HepG2 (cell line): ENCODE data around the gene IFT27. TPM values are rescaled to one million over a fixed set of nuclear protein-coding genes. Genes with fewer than 3 reads are reported as not detected.

Source experiments
- CENPBD1 ChIP-seq: sonication (generic); formaldehyde crosslinking; IDR thresholded peaks from 2 replicates; pipeline ENCODE4 v1.8.0; 2022; ENCODE audit warnings: missing genetic modification reagents, low read depth, mild to moderate bottlenecking, borderline replicate concordance
- CREB1 ChIP-seq, 2 experiments: fragments of 450-650 bp in 1 of 2; IDR thresholded peaks; 2 replicates each; pipeline ENCODE4 v1.6.1; 2016 to 2017; ENCODE audit warnings: control low read depth in 1 of 2, mild to moderate bottlenecking in 1 of 2, missing compliant biosample characterization in 1 of 2, missing genetic modification characterization in 1 of 2
- E2F5 ChIP-seq: sonication (generic); formaldehyde crosslinking; conservative IDR thresholded peaks from 2 replicates; pipeline ENCODE4 v1.4.0; 2020; ENCODE audit warnings: missing genetic modification reagents
- FOSL2 ChIP-seq: sonication (generic); formaldehyde crosslinking; IDR thresholded peaks from 2 replicates; pipeline ENCODE4 v1.4.0; 2020; ENCODE audit warnings: missing genetic modification reagents
- FOXK1 ChIP-seq: sonication (generic); formaldehyde crosslinking; IDR thresholded peaks from 2 replicates; pipeline ENCODE4 v1.4.0; 2020; ENCODE audit warnings: low read depth, missing genetic modification reagents, borderline replicate concordance
- FUBP1 ChIP-seq: sonication (generic); formaldehyde crosslinking; IDR thresholded peaks from 2 replicates; pipeline ENCODE4 v1.5.1; 2020; ENCODE audit warnings: missing genetic modification reagents, mild to moderate bottlenecking, borderline replicate concordance
- MIXL1 ChIP-seq: IDR thresholded peaks from 2 replicates; pipeline ENCODE4 v1.6.1; 2016
- NFYB ChIP-seq: sonication (generic); formaldehyde crosslinking; IDR thresholded peaks from 2 replicates; pipeline ENCODE4 v1.4.0; 2020; ENCODE audit warnings: missing genetic modification reagents
- SP2 ChIP-seq: sonication (generic); formaldehyde crosslinking; IDR thresholded peaks from 2 replicates; pipeline ENCODE4 v1.5.1; 2020; ENCODE audit warnings: mild to moderate bottlenecking, missing genetic modification reagents
- ZBTB21 ChIP-seq: sonication (generic); formaldehyde crosslinking; IDR thresholded peaks from 2 replicates; pipeline ENCODE4 v1.4.0; 2020; ENCODE audit warnings: missing genetic modification reagents
- ZBTB46 ChIP-seq: sonication (generic); formaldehyde crosslinking; IDR thresholded peaks from 2 replicates; pipeline ENCODE4 v1.4.0; 2020; ENCODE audit warnings: mild to moderate bottlenecking, missing genetic modification reagents, borderline replicate concordance
- ZNF335 ChIP-seq: sonication (generic); formaldehyde crosslinking; IDR thresholded peaks from 2 replicates; pipeline ENCODE4 v1.4.0; 2020; ENCODE audit warnings: missing genetic modification reagents
- ZNF430 ChIP-seq: sonication (generic); formaldehyde crosslinking; IDR thresholded peaks from 2 replicates; pipeline ENCODE4 v1.9.0; 2021; ENCODE audit warnings: mild to moderate bottlenecking, missing genetic modification reagents
- ZNF615 ChIP-seq: sonication (generic); formaldehyde crosslinking; IDR thresholded peaks from 2 replicates; pipeline ENCODE4 v1.5.0; 2020; ENCODE audit warnings: mild to moderate bottlenecking, missing genetic modification reagents, borderline replicate concordance
- ZNF687 ChIP-seq: sonication (generic); formaldehyde crosslinking; IDR thresholded peaks from 2 replicates; pipeline ENCODE4 v1.5.1; 2020; ENCODE audit warnings: mild to moderate bottlenecking, missing genetic modification reagents, moderate library complexity
- ZNF713 ChIP-seq: sonication (generic); formaldehyde crosslinking; IDR thresholded peaks from 2 replicates; pipeline ENCODE4 v1.4.0; 2020; ENCODE audit warnings: mild to moderate bottlenecking, missing genetic modification reagents
- ZNF790 ChIP-seq: sonication (generic); formaldehyde crosslinking; IDR thresholded peaks from 2 replicates; pipeline ENCODE4 v1.8.0; 2022; ENCODE audit warnings: missing genetic modification reagents, mild to moderate bottlenecking, borderline replicate concordance
- polyA plus RNA-seq, 8 experiments: library from polyadenylated mRNA; depleted of rRNA in 3 of 8; stranded (reverse) in 7 of 8; unstranded in 1 of 8; fragments of >200 nt; fragmentation: Illumina TruSeq in 4 of 8; extraction: Trizol in 4 of 8; gene quantifications; 2 replicates each; pipeline versions ENCODE4 v1.2.1 to v1.2.3, GENCODE V29; 2011 to 2016; ENCODE audit warnings: low read depth in 4 of 8, missing spikeins in 1 of 8, mixed read lengths in 1 of 8; ENCODE audit not compliant: insufficient read depth in 1 of 8
- total RNA-seq, 5 experiments: library from RNA; depleted of rRNA; stranded (reverse); fragments of >200 nt; fragmentation: Illumina TruSeq; extraction: Trizol; gene quantifications; 2 replicates each; pipeline ENCODE4 v1.2.3, GENCODE V29; 2016; ENCODE audit warnings: low read depth in 1 of 5
- TF ChIP-seq, protein P1 (sequence below): conservative IDR thresholded peaks from 2 replicates; pipeline ENCODE4 v1.6.1; 2018; ENCODE audit warnings: missing genetic modification reagents

IFT27 gene
- total and polyA plus RNA-seq, 2 of the 13 experiments (the other 11 are each of a cell fraction or from before 2014, with no cell fraction given) = 0.25 to 0.33 TPM

- TF ChIP-seq ZNF713 (CRISPR knock-in tag) (no peak), FOSL2 (CRISPR knock-in tag) (no peak), ZBTB21 (CRISPR knock-in tag) (no peak), ZNF335 (CRISPR knock-in tag) (no peak), FUBP1 (no peak), ZBTB46 (CRISPR knock-in tag) (no peak), ZNF790 (CRISPR knock-in tag) (no peak), E2F5 (CRISPR knock-in tag) (no peak), ZNF430 (no peak), SP2 (CRISPR knock-in tag) (peak; percentile 78), MIXL1 (no peak), CREB1 (IDR thresholded peaks at IDR 0.05) (peak; percentile 29; the same call in 1 of the 2 replicates), CREB1 (CRISPR knock-in tag; IDR thresholded peaks at IDR 0.05) (no peak), NFYB (CRISPR knock-in tag) (peak; percentile 81), CENPBD1 (no peak), FOXK1 (CRISPR knock-in tag) (no peak), ZNF687 (CRISPR knock-in tag) (peak; percentile 34), ZNF615 (CRISPR knock-in tag) (no peak)
- TF ChIP-seq, protein P1, sequence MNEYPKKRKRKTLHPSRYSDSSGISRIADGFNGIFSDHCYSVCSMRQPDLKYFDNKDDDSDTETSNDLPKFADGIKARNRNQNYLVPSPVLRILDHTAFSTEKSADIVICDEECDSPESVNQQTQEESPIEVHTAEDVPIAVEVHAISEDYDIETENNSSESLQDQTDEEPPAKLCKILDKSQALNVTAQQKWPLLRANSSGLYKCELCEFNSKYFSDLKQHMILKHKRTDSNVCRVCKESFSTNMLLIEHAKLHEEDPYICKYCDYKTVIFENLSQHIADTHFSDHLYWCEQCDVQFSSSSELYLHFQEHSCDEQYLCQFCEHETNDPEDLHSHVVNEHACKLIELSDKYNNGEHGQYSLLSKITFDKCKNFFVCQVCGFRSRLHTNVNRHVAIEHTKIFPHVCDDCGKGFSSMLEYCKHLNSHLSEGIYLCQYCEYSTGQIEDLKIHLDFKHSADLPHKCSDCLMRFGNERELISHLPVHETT = no peak
Observed at GRCh38 chr22:36775964-36776669, at the start of gene IFT27 (continued).
